HepG2 (cell line): Measurements from ENCODE around the gene CLMP. TPM values are rescaled to one million over a fixed set of nuclear protein-coding genes. Genes with fewer than 3 reads are reported as not detected.

Experiments
- ATAC-seq: fragments of 200-7000 bp; cut with Tn5 transposase; 3 replicates; pipeline ENCODE4 v1.9.1; 2020; ENCODE audit warnings: mild to moderate bottlenecking, moderate library complexity
- BruUV-seq: library from RNA; stranded (reverse); fragments of 400-500 nt; replicated peaks from 2 replicates; lab custom pipeline; 2021; lab: Mats Ljungman, UMichigan
- CTCF ChIA-PET: fragments of 300-600 bp; formaldehyde crosslinking; extraction: SDS; loops from one replicate; lab custom pipeline; 2021; ENCODE audit warnings: low total read pairs, inconsistent platforms, low intra/inter-chr PET ratio; lab: Yijun Ruan, JAX
- POLR2A ChIA-PET: fragments of 350-600 bp; sonication (Branson Sonifier 250); formaldehyde crosslinking; loops from one replicate; lab custom pipeline; 2020; ENCODE audit warnings: antibody characterized with exemption, inconsistent platforms; lab: Yijun Ruan, JAX
- DNase-seq: peaks from one replicate; pipeline ENCODE4 v3.0.0-alpha.2; 2015; ENCODE audit warnings: low spot score
- FAIRE-seq: peaks from 3 replicates; lab custom pipeline; 2011; peaks lifted over from hg19 to GRCh38; lab: Jason Lieb, UNC
- H2AFZ ChIP-seq: one replicate; pipeline ENCODE4 v1.6.1; 2011; ENCODE audit warnings: low read length, inconsistent platforms
- H3K27ac ChIP-seq: fragments of 300-600 bp; 3 replicates; pipeline ENCODE4 v1.8.0; 2011; ENCODE audit warnings: mixed run types, mild to moderate bottlenecking, mixed read lengths, low read length, inconsistent platforms; ENCODE audit not compliant: insufficient read depth; ENCODE audit errors: extremely low read length
- H3K27me3 ChIP-seq, 2 experiments: fragments of 200-600 bp in 1 of 2; 2 replicates in 1 of 2; 3 replicates in 1 of 2; pipeline versions ENCODE4 v1.6.0 to v1.8.0; 2011; ENCODE audit warnings: low read length in 2 of 2, mild to moderate bottlenecking in 2 of 2, moderate library complexity in 2 of 2, inconsistent platforms in 1 of 2; ENCODE audit not compliant: insufficient read depth in 2 of 2, control insufficient read depth in 1 of 2
- H3K36me3 ChIP-seq, 2 experiments: fragments of 200-600 bp in 1 of 2; replicated peaks in 1 of 2; 2 replicates in 1 of 2; 3 replicates in 1 of 2; pipeline versions ENCODE4 v1.5.1 to v1.8.0; 2011; ENCODE audit warnings: low read length in 2 of 2, inconsistent platforms in 1 of 2; ENCODE audit not compliant: insufficient read depth in 2 of 2, control insufficient read depth in 1 of 2
- H3K4me1 ChIP-seq: 2 replicates; pipeline ENCODE4 v1.5.1; 2012; ENCODE audit warnings: low read length, inconsistent platforms; ENCODE audit not compliant: insufficient read depth
- H3K4me2 ChIP-seq: 2 replicates; pipeline ENCODE4 v1.6.0; 2011; ENCODE audit warnings: low read depth, low read length, inconsistent platforms
- H3K4me3 ChIP-seq, 3 experiments: fragments of 200-600 bp in 1 of 3; sonication (generic), shearing (Covaris generic) in 1 of 3; replicated peaks in 1 of 3; 2 replicates each; pipeline ENCODE4 v1.5.1; 2011 to 2016; ENCODE audit warnings: low read length in 3 of 3, inconsistent platforms in 2 of 3, low read depth in 2 of 3, mild to moderate bottlenecking in 2 of 3, control low read depth in 1 of 3, mixed read lengths in 1 of 3; ENCODE audit not compliant: insufficient read depth in 1 of 3
- H3K79me2 ChIP-seq: one replicate; pipeline ENCODE4 v1.6.1; 2011; ENCODE audit warnings: low read length, inconsistent platforms; ENCODE audit not compliant: insufficient read depth
- H3K9ac ChIP-seq: 2 replicates; pipeline ENCODE4 v1.6.0; 2011; ENCODE audit warnings: mild to moderate bottlenecking, low read depth, low read length, inconsistent platforms; ENCODE audit not compliant: insufficient read depth
- H3K9me3 ChIP-seq: 2 replicates; pipeline ENCODE4 v1.5.1; 2012; ENCODE audit warnings: mild to moderate bottlenecking, low read length
- H4K20me1 ChIP-seq: 2 replicates; pipeline ENCODE4 v1.6.0; 2011; ENCODE audit warnings: inconsistent platforms, mild to moderate bottlenecking, low read length, moderate library complexity; ENCODE audit not compliant: insufficient read depth
- GLI4 ChIP-seq: sonication (generic); formaldehyde crosslinking; IDR thresholded peaks from 2 replicates; pipeline ENCODE4 v1.5.1; 2020; ENCODE audit warnings: missing genetic modification reagents, mild to moderate bottlenecking, moderate library complexity, borderline replicate concordance
- KDM2A ChIP-seq: sonication (generic); formaldehyde crosslinking; IDR thresholded peaks from 2 replicates; pipeline ENCODE4 v1.4.0; 2020; ENCODE audit warnings: low read depth, missing genetic modification reagents, borderline replicate concordance
- MAF1 ChIP-seq: sonication (generic); formaldehyde crosslinking; IDR thresholded peaks from 2 replicates; pipeline ENCODE4 v1.5.0; 2020; ENCODE audit warnings: missing genetic modification reagents, borderline replicate concordance
- NFKBIZ ChIP-seq: IDR thresholded peaks from 2 replicates; pipeline ENCODE4 v1.6.1; 2018; ENCODE audit warnings: missing genetic modification reagents, missing compliant biosample characterization
- NR2C2 ChIP-seq: sonication (generic); formaldehyde crosslinking; IDR thresholded peaks from 2 replicates; pipeline ENCODE4 v1.4.0; 2020; ENCODE audit warnings: missing genetic modification reagents, mild to moderate bottlenecking, moderate library complexity, borderline replicate concordance
- RCOR2 ChIP-seq: IDR thresholded peaks from 2 replicates; pipeline ENCODE4 v1.6.1; 2016; ENCODE audit warnings: missing biosample characterization, missing genetic modification reagents
- RELA ChIP-seq: sonication (generic); formaldehyde crosslinking; IDR thresholded peaks from 2 replicates; pipeline ENCODE4 v1.4.0; 2020; ENCODE audit warnings: missing genetic modification reagents
- SIN3B ChIP-seq: fragments of 150-350 bp; IDR thresholded peaks from 2 replicates; pipeline ENCODE4 v1.6.1; 2014; ENCODE audit warnings: low read length
- SMAD1 ChIP-seq: sonication (generic); formaldehyde crosslinking; IDR thresholded peaks from 2 replicates; pipeline ENCODE4 v1.4.0; 2020; ENCODE audit warnings: missing genetic modification reagents, low read depth, mild to moderate bottlenecking, borderline replicate concordance
- SMC3 ChIP-seq: IDR thresholded peaks from 2 replicates; pipeline ENCODE4 v1.6.1; 2011; ENCODE audit warnings: low read length, improper control_type of control experiment
- TEF ChIP-seq: sonication (generic); formaldehyde crosslinking; IDR thresholded peaks from 2 replicates; pipeline ENCODE4 v1.5.0; 2020; ENCODE audit warnings: missing genetic modification reagents
- ZEB1 ChIP-seq: IDR thresholded peaks from 2 replicates; pipeline ENCODE4 v1.6.1; 2012; ENCODE audit warnings: mild to moderate bottlenecking, low read depth, inconsistent platforms; ENCODE audit not compliant: insufficient replicate concordance
- ZNF326 ChIP-seq: sonication (generic); formaldehyde crosslinking; IDR thresholded peaks from 2 replicates; pipeline ENCODE4 v1.4.0; 2020; ENCODE audit warnings: missing genetic modification reagents, borderline replicate concordance
- ZNF354B ChIP-seq: sonication (generic); formaldehyde crosslinking; IDR thresholded peaks from 2 replicates; pipeline ENCODE4 v1.8.0; 2022; ENCODE audit warnings: mild to moderate bottlenecking, missing genetic modification reagents
- ZNF816 ChIP-seq: sonication (generic); formaldehyde crosslinking; IDR thresholded peaks from 2 replicates; pipeline ENCODE4 v1.8.0; 2022; ENCODE audit warnings: missing genetic modification reagents, mild to moderate bottlenecking, borderline replicate concordance
- ZSCAN31 ChIP-seq: sonication (generic); formaldehyde crosslinking; IDR thresholded peaks from 2 replicates; pipeline ENCODE4 v1.5.0; 2020; ENCODE audit warnings: low read depth, mild to moderate bottlenecking, missing genetic modification reagents
- WGBS: methylation state at CpG from one replicate; pipeline ENCODE4 v1.1.6; 2017; ENCODE audit warnings: low lambda C conversion rate; 5-methylcytosine and 5-hydroxymethylcytosine counted together
- in situ Hi-C: cut with HindIII; loops from 2 replicates; pipeline ENCODE4 v1.10.0; 2017; ENCODE audit warnings: low pct_unique_long_range_greater_than_20kb; ENCODE audit not compliant: extremely low pct_ligation_motif_present
- intact Hi-C: fragments of 100-400 bp; cut with micrococcal nuclease; formaldehyde crosslinking; loops from one replicate; pipeline ENCODE4 v1.10.0; 2022; ENCODE audit not compliant: unreplicated experiment
- polyA plus RNA-seq, 8 experiments: library from polyadenylated mRNA; depleted of rRNA in 3 of 8; stranded (reverse) in 7 of 8; unstranded in 1 of 8; fragments of >200 nt; fragmentation: Illumina TruSeq in 4 of 8; extraction: Trizol in 4 of 8; gene quantifications; 2 replicates each; pipeline versions ENCODE4 v1.2.1 to v1.2.3, GENCODE V29; 2011 to 2016; ENCODE audit warnings: low read depth in 4 of 8, missing spikeins in 1 of 8, mixed read lengths in 1 of 8; ENCODE audit not compliant: insufficient read depth in 1 of 8
- total RNA-seq, 5 experiments: library from RNA; depleted of rRNA; stranded (reverse); fragments of >200 nt; fragmentation: Illumina TruSeq; extraction: Trizol; gene quantifications; 2 replicates each; pipeline ENCODE4 v1.2.3, GENCODE V29; 2016; ENCODE audit warnings: low read depth in 1 of 5
- TF ChIP-seq, protein P1 (sequence below): sonication (generic); formaldehyde crosslinking; IDR thresholded peaks from 2 replicates; pipeline ENCODE4 v1.4.0; 2020; ENCODE audit warnings: mild to moderate bottlenecking, missing genetic modification reagents
- TF ChIP-seq, protein P2 (sequence below): sonication (generic); formaldehyde crosslinking; IDR thresholded peaks from 2 replicates; pipeline ENCODE4 v1.5.0; 2020; ENCODE audit warnings: missing genetic modification reagents

Gene CLMP
- total and polyA plus RNA-seq, 2 of the 13 experiments (the other 11 are each of a cell fraction or from before 2014, with no cell fraction given): not detected

GRCh38 chr11:123143476-123143875, 51.6 kb downstream of the CLMP start:
- POLR2A ChIA-PET: no interaction called here
- Histone ChIP-seq H3K4me2 (no peak overlapping the region), H3K79me2 (no peaks in the 10 kb centered on the region), H3K4me3 (no peak overlapping the region), H3K4me1 (no peaks in the 10 kb centered on the region), H3K27ac (no peak overlapping the region), H4K20me1 (no peaks in the 10 kb centered on the region), H3K27me3 (peaks cover 1 to 36% of the 10 kb centered on the region in 2 experiments; a peak in 4 of 5 replicates), H2AFZ (no peak overlapping the region), H3K9me3 (no peaks in the 10 kb centered on the region), H3K9ac (no peak overlapping the region), H3K36me3 (no peaks in the 10 kb centered on the region)
- DNase-seq (no peak), FAIRE-seq (no peak), ATAC-seq (no peak)
- no TSS peak for BruUV-seq
- TF ChIP-seq, protein P1, sequence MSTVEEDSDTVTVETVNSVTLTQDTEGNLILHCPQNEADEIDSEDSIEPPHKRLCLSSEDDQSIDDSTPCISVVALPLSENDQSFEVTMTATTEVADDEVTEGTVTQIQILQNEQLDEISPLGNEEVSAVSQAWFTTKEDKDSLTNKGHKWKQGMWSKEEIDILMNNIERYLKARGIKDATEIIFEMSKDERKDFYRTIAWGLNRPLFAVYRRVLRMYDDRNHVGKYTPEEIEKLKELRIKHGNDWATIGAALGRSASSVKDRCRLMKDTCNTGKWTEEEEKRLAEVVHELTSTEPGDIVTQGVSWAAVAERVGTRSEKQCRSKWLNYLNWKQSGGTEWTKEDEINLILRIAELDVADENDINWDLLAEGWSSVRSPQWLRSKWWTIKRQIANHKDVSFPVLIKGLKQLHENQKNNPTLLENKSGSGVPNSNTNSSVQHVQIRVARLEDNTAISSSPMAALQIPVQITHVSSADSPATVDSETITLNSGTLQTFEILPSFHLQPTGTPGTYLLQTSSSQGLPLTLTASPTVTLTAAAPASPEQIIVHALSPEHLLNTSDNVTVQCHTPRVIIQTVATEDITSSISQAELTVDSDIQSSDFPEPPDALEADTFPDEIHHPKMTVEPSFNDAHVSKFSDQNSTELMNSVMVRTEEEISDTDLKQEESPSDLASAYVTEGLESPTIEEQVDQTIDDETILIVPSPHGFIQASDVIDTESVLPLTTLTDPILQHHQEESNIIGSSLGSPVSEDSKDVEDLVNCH: no peak
- TF ChIP-seq ZNF816 (CRISPR knock-in tag) (no peak), SMAD1 (CRISPR knock-in tag) (no peak), MAF1 (CRISPR knock-in tag) (no peak), SMC3 (no peak), SIN3B (no peak), RELA (no peak), KDM2A (no peak), NR2C2 (CRISPR knock-in tag) (no peak), TEF (CRISPR knock-in tag) (no peak), ZSCAN31 (CRISPR knock-in tag) (no peak), RCOR2 (CRISPR knock-in tag) (no peak), ZEB1 (no peak), ZNF354B (CRISPR knock-in tag) (no peak), ZNF326 (CRISPR knock-in tag) (no peak), GLI4 (CRISPR knock-in tag) (no peak), NFKBIZ (no peak)
- TF ChIP-seq, protein P2, sequence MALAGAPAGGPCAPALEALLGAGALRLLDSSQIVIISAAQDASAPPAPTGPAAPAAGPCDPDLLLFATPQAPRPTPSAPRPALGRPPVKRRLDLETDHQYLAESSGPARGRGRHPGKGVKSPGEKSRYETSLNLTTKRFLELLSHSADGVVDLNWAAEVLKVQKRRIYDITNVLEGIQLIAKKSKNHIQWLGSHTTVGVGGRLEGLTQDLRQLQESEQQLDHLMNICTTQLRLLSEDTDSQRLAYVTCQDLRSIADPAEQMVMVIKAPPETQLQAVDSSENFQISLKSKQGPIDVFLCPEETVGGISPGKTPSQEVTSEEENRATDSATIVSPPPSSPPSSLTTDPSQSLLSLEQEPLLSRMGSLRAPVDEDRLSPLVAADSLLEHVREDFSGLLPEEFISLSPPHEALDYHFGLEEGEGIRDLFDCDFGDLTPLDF (CRISPR knock-in tag): no peak
- WGBS: 6% methylated on average over 3 of the region's 5 CpGs
- in situ Hi-C loops: no loop called here
- intact Hi-C loops: no loop called here
- CTCF ChIA-PET: no interaction called here
